NCI-H345 treated with DMSO at 0.1 percent for 48 hours (cell line): Measurements from ENCODE around the gene PPP2R2C.

Experiments
- DNase-seq: peaks from one replicate; lab custom pipeline; 2025; ENCODE audit not compliant: unreplicated experiment; lab: John Stamatoyannopoulos, UW

Gene PPP2R2C

GRCh38 chr4:6347511-6348045 is 124.8 kb downstream of the PPP2R2C start:
- no peak for DNase-seq

- no peak for DNase-seq
These were observed 125.9 kb downstream of the PPP2R2C start for GRCh38 chr4:6346373-6347110.

- no peak for DNase-seq
These were observed 126.5 kb downstream of the PPP2R2C start for GRCh38 chr4:6345866-6346265.

DNA sequence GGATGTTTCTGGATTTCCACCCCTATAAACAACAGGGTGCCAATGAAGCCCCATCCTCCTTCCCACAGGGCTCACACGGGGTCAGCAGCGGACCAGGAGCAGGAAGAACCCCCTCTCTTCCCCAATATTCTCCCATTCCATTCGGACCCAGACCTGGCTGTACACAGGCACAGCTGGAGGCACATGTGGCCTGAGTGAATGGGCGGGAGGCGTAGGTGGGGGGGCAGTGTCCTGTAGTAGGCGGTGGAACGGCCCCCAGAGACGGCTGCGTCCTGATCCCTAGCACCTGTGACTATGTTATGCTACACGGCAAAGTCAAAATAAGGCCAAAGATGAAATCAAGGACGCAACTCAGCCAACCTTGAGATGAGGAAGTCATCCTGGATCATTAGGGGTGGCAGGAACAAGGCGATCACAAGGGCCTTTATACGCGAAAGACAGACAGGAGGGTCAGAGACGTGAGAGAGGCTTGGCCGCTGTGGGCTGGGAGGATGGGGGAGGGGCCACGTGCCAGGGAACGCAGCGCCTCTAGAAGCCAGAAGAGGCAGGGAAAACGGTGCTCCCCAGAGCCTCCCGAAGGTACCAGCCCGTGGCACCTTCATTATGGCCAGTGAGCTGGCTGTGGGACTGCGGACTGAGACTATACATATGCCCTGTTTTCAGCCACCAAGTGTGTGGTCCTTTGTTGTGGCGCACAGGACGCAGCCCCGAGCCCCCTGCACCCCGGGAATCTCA is 127.2 kb downstream of the PPP2R2C start:
- DNase-seq, result no peak

- DNase-seq, result no peak
These were observed 128.4 kb downstream of the PPP2R2C start for GRCh38 chr4:6343939-6344408.

- no peak for DNase-seq
These were observed 129.7 kb downstream of the PPP2R2C start for GRCh38 chr4:6342530-6343293.

GRCh38 chr4:6341696-6342095 is 130.7 kb downstream of the PPP2R2C start:
- no peak for DNase-seq

DNA sequence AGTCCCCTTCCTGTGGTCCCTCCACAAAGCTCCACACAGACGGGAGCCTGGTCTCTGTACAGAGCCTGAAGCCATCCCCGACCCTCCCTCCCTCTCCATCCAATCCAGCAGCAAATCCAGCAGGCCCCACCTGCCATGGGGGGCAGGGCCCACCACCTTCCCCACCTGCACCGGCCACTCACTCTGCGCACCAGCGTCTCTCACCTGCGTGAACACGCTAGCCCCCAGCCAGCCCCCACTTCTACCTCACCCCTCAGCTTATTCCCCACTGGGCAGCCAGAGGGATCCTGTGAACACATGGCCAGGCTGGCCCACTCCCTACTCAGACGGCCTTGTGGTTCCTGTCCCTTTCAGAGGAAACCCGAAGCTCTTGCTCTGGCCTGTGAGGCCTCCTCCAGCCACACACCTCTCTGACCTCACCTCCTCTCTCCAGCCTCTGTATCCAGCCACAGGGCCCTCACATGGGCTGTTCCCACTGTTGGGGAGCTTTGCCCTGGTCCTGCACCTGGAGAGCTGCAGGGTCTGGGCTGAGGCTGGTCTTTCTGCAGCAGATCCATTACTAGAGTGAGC is 131.9 kb downstream of the PPP2R2C start:
- DNase-seq, result no peak

DNA sequence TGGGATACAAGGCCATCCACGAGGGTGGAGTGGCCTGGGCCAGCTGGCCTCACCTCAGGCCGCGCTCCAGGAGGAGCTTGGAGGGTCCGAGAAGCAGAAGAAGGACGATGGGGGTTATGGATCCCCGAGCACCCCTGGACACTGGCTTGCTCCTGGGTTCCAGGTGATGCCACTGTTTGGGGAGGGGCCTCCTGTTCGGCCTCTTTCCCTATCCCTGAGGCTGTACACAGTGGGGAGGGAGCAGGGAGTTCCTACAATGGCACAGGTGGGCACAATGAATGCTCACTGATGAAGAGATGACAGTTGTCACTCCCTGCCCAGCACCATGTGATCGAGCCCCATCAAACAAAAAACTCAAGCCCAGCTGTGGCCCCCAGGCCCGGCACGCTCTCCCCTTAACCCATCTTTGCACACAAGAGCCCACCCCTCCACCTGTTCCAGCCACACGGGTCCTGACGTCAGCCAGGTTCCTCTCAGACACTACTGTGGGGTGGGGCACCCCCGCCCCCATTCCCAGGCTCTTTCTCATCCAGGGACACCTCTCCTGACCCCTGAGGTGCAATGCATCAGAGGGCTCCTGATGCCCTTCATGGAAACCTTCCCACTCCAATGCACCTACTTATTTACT is 132.5 kb downstream of the PPP2R2C start:
- DNase-seq, result no peak

- DNase-seq, result no peak
These were observed 133.2 kb downstream of the PPP2R2C start for GRCh38 chr4:6338951-6339817.

DNA sequence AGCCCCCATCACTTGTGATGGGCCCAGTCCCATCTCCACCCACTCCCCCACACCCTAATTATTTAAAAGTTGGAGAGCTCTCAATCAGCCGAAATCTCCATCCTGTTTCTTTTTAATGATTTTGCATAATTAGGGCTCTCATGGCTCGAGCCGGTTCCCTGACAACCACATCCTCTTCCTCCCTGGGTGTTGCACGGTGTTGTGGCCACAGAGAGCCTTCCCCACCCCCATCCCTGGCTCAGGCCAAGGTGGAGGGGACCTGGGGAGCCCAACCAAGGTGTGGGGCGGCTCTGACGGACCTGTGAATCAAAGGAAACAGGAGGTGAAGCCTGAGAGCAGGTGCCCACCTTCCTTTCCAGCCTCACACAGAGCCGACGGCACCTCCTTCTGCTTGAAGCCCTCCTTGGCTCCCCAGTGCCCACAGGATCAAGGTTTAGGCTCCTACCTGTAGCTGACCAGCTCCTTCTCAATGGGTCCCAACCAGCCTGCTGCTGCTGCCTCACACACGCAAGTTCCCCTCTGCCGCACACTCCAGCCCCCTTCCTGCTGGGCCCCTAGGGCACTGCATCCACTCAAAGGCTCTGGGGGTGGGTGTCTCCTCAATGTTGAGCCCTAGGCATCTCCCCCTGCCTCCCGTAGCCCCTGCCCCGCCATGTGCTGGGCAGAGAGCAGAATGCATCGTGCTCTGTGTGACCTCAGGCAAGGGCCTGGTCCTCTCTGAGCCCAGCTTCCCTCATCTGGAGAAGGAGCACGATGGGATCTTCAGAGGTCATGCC is 134.1 kb downstream of the PPP2R2C start:
- no peak for DNase-seq

GRCh38 chr4:6337331-6337935 is 135.0 kb downstream of the PPP2R2C start:
- no peak for DNase-seq

DNA sequence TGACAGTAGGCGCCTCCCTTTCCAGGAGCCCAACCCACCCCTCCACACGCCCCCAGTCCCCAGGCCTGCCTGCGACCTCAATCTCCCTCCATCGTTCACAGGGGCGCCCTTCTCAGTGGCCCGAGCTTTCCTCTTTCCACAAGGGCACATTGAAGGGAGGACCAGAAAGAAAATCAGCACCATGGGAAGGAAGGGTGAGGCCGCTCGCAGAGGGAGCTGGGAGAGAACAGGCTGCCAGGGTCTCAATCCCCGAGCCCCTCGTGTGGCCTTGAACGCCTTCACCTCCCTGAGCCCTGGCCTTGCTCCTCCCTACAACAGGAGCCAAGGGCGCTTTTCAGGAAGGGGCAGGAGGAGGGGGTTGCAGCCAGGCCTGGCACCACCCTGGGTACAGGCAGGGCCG is 136.2 kb downstream of the PPP2R2C start:
- DNase-seq, result no peak

DNA sequence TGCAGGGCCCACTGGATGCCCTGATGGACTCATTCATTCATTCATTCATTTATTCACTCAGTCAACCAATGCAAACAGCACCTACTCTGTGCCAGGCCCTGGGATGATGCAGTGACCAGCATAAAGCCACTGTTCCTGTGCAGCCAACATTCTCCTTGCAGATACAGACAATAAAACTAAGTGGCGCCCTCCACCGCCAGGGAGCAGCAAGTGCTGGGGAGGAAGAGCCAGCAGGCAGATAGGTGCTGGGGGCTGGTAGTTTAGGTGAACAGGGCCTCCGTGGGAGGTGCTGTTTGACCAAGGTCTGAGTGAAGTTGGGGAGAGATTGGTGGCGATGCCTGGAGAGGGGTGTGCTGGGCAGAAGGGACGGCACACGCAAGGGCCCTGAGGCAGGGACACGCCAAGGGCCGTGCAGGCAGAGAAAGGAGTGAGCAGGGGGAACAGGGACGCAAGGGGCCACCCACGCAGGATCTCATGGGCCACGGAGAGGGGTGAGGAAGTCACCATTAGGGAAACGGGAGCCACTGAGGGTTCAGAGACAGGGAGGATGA is 137.3 kb downstream of the PPP2R2C start:
- DNase-seq, result no peak

DNA sequence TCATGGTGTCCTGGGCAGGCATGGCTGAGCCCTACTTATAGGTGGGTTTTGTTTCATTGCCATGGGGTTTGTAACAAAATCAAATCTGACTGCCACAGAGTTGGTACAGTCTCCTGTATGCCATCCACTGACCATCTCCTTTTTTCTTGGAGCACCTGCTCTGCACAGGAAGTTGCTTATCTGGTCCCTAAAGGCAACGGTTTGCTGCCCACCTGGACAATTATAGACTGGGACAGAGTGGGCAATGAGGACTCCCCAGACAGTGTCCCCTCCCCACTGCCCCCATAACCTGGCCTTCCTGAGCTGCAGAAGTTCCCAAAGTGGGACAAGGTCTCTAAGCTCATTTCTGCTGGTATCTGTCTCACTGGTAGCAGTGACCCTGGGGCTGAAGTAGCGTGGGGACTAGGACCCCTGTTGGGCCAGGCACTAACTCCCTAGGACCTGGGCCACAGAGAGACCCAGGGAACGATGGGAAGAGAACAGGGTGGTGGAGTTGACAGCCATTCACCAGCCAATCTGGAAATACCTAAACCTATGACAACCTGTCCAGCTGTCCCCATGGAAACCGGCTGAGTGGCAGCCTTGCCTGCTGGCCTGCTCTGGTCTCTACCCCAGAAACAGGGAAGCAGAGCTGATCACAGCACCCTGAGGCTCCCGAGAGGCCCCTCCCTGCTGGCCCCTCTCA is 138.1 kb downstream of the PPP2R2C start:
- no peak for DNase-seq

DNA sequence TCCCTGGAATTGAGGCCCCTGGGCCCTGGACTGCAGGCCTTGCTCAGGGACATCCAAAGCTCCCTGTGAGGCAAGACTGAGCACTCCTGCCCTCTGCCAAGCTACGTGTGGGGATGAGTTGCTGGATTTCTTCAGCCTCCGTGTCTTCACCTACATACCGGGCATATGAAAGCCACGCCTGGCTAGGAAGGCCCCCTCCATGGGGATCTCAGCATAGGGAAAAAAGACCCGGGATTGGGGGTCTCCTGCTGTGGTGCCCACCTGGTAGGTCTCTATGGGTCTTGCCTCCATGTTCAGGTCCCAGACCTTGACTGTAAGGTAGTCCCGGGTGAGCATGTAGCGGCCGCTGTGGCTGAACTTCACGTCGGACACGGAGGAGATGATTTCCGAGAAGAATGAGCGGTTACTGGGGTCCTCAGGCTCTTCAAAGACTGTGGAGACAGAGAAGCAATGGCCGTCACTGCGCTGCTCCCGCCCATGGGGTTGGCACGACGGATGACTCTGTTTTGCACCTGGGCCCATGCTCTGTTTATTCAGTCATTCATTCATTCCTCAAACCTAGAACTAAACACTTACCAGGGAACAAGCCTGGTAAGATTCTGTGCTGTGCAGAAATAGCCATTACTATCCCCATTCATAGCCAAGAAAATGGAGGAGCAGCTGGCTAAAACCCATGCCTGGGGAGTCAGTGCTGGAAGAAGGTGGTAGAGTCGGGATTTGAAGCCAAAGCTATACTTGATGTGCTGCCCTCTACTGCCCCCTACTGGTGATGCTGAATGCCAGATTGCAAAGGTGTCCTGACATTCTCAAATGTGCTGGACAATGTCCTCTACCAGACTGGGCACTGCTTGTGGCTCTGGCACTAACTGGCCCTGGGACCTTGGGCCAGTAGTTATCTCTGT is 138.9 kb downstream of the PPP2R2C start:
- no peak for DNase-seq

DNA sequence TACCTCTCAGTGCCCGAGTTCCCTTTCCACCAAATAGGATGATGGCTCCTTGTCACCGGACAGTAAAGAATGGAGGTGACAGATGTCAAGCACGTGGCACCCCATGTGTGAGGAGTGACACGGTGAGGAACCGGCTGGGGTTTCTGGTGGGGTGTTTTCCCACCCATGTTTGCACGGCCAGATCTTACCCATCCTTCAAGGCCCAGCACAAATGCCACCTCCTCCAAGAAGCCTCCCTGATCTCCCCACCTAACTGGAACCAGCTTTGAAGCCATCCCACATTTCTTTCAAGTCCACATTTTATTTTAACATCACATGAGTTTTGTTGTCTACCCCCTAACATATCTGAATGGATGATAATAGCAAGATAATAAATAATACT is 139.8 kb downstream of the PPP2R2C start:
- no peak for DNase-seq
